ENCODE measurements around the gene ERBB4. TPM values are rescaled to one million over a fixed set of nuclear protein-coding genes. Genes with fewer than 3 reads are reported as not detected.

ERBB4 gene
- total RNA-seq, 6 donors from 2014 or later = 3.3 to 24.2 (median 11.7) TPM

GRCh38 chr2:212177724-212178123 lies 360.9 kb downstream of the ERBB4 start:
- Histone ChIP-seq H3K27ac (no peak overlapping the region), H3K36me3 (no peaks in the 10 kb centered on the region), H3K27me3 (no peaks in the 10 kb centered on the region), H3K9me3 (no peaks in the 10 kb centered on the region), H3K4me3 (no peak overlapping the region), H3K4me1 (no peaks in the 10 kb centered on the region)
- ATAC-seq (ENCODE audit: low FRiP score in 2 of 2) = no peak
- WGBS, 2 donors = 34 to 50% methylated on average over 2 of the region's 2 CpGs
- no peak for DNase-seq
- TF ChIP-seq POLR2A (IDR thresholded peaks at IDR 0.05) (no peak), POLR2AphosphoS5 (IDR thresholded peaks at IDR 0.05) (no peak)

- Histone ChIP-seq H3K4me3 (no peak overlapping the region), H3K27ac (no peak overlapping the region), H3K9me3 (no peaks in the 10 kb centered on the region), H3K27me3 (no peaks in the 10 kb centered on the region), H3K4me1 (no peaks in the 10 kb centered on the region), H3K36me3 (no peaks in the 10 kb centered on the region)
- no peak for TF ChIP-seq POLR2AphosphoS5 (IDR thresholded peaks at IDR 0.05)
- no peak for TF ChIP-seq CTCF (IDR thresholded peaks at IDR 0.05)
- TF ChIP-seq EP300 (IDR thresholded peaks at IDR 0.05) = no peak
- no peak for TF ChIP-seq POLR2A (IDR thresholded peaks at IDR 0.05)
- DNase-seq (no peak), ATAC-seq (ENCODE audit: low FRiP score in 2 of 2) (peak in 1 of 2 donors; percentile 53)
- 86 to 89% methylated on average over 1 of the region's 1 CpG for WGBS, 2 donors
These were observed 362.5 kb downstream of the ERBB4 start for GRCh38 chr2:212176151-212176550.

GRCh38 chr2:212173756-212174510 lies 364.7 kb downstream of the ERBB4 start:
- Histone ChIP-seq H3K9me3 (peaks cover 0 to 6% (median 2%) of the 10 kb centered on the region in 4 donors), H3K4me3 (no peak overlapping the region), H3K4me1 (no peaks in the 10 kb centered on the region), H3K27me3 (no peaks in the 10 kb centered on the region), H3K36me3 (no peaks in the 10 kb centered on the region), H3K27ac (no peak overlapping the region)
- 18 to 20% methylated on average over 3 of the region's 3 CpGs for WGBS, 2 donors
- ATAC-seq (ENCODE audit: low FRiP score in 2 of 2) = no peak
- TF ChIP-seq EP300 (IDR thresholded peaks at IDR 0.05) (no peak), POLR2AphosphoS5 (IDR thresholded peaks at IDR 0.05) (no peak), CTCF (IDR thresholded peaks at IDR 0.05) (no peak), POLR2A (IDR thresholded peaks at IDR 0.05) (no peak)
- DNase-seq = no peak

- Histone ChIP-seq H3K27ac (no peak overlapping the region), H3K36me3 (no peaks in the 10 kb centered on the region), H3K27me3 (no peaks in the 10 kb centered on the region), H3K4me3 (no peak overlapping the region), H3K4me1 (no peaks in the 10 kb centered on the region), H3K9me3 (peaks cover 0 to 6% (median 2%) of the 10 kb centered on the region in 4 donors)
- whole genome bisulfite sequencing, 2 donors = 39 to 55% methylated on average over 1 of the region's 1 CpG
- ATAC-seq (ENCODE audit: low FRiP score in 2 of 2) = no peak
- TF ChIP-seq EP300 (IDR thresholded peaks at IDR 0.05) (no peak), POLR2A (IDR thresholded peaks at IDR 0.05) (no peak), CTCF (IDR thresholded peaks at IDR 0.05) (no peak), POLR2AphosphoS5 (IDR thresholded peaks at IDR 0.05) (no peak)
- DNase-seq = no peak
These were observed 365.3 kb downstream of the ERBB4 start for GRCh38 chr2:212173331-212173730.

- Histone ChIP-seq H3K4me1 (no peaks in the 10 kb centered on the region), H3K27ac (no peak overlapping the region), H3K36me3 (no peaks in the 10 kb centered on the region), H3K27me3 (no peaks in the 10 kb centered on the region), H3K9me3 (peaks cover 0 to 6% (median 2%) of the 10 kb centered on the region in 4 donors), H3K4me3 (no peak overlapping the region)
- WGBS, 2 donors = 61 to 86% methylated on average over 2 of the region's 2 CpGs
- DNase-seq = no peak
- TF ChIP-seq EP300 (IDR thresholded peaks at IDR 0.05) (no peak), POLR2AphosphoS5 (IDR thresholded peaks at IDR 0.05) (no peak), POLR2A (IDR thresholded peaks at IDR 0.05) (no peak)
- no peak for ATAC-seq (ENCODE audit: low FRiP score in 2 of 2)
These were observed 368.2 kb downstream of the ERBB4 start for GRCh38 chr2:212170382-212170781.

GRCh38 chr2:212158081-212158480 lies 380.5 kb downstream of the ERBB4 start:
- WGBS, 2 donors = 66 to 70% methylated on average over 1 of the region's 1 CpG
- TF ChIP-seq POLR2AphosphoS5 (IDR thresholded peaks at IDR 0.05) (no peak), CTCF (IDR thresholded peaks at IDR 0.05) (no peak), EP300 (IDR thresholded peaks at IDR 0.05) (no peak), POLR2A (IDR thresholded peaks at IDR 0.05) (no peak)

More at GRCh38 chr2:212158081-212158480, 380.5 kb downstream of the ERBB4 start:
- Histone ChIP-seq H3K27me3 (no peaks in the 10 kb centered on the region), H3K9me3 (no peaks in the 10 kb centered on the region), H3K36me3 (no peaks in the 10 kb centered on the region), H3K27ac (no peak overlapping the region), H3K4me1 (no peaks in the 10 kb centered on the region), H3K4me3 (no peak overlapping the region)
- DNase-seq (no peak), ATAC-seq (ENCODE audit: low FRiP score in 2 of 2) (no peak)
